Left forelimb (tissue), 1 donor: ENCODE results near the gene RFESD.
"Not testable (repeated sequence)": the region's sequence is repeated elsewhere in the genome, so short reads cannot be mapped to it uniquely, and the experiment has no call there.

Experiments used
- DNase-seq: peaks from one replicate; pipeline ENCODE4 v3.0.0-alpha.2; 2018; ENCODE audit warnings: low spot score

Gene RFESD

DNA sequence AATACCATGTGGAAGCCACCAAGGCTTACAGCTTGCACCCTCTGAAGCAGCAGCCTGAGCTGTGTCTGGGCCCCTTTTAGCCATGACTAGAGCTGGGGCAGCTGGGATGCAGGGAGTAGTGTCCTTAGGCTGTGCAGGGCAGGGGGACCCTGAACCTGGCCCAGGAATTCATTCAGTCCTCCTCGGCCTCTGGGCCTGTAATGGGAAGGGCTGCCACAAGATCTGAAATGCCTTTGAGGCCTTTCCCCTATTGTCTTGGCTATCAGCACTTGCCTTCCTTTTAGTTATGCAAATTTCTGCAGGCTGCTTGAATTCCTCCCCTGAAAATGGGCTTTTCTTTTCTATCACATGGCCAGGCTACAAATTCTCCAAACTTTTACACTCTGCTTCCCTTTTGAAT, 17.6 kb upstream of the RFESD start:
- DNase-seq, result no peak

DNA sequence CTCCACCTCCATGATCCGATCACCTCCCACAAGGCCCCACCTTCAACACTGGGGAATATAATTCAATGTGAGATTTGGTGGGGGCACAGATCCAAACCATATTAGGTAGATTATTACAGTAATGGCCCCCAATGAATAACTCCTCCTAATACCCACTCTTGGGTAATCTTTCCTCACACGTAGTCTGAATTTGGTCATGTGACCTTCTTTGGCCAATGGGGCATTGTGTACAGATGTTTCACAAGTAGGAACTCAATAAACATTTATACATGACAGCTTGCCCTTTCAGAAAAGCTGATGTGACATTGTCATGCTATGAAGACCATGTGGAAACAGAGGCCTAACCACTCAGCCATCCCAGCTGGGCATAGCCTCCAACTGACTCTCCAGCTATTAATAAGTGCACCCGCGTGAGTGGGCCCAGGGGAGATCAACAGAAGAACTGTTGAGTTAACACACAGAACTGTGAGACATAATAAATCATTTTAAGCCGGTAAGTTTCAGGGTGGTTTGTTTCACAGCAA, 16.1 kb upstream of the RFESD start:
- DNase-seq, result no peak

DNA sequence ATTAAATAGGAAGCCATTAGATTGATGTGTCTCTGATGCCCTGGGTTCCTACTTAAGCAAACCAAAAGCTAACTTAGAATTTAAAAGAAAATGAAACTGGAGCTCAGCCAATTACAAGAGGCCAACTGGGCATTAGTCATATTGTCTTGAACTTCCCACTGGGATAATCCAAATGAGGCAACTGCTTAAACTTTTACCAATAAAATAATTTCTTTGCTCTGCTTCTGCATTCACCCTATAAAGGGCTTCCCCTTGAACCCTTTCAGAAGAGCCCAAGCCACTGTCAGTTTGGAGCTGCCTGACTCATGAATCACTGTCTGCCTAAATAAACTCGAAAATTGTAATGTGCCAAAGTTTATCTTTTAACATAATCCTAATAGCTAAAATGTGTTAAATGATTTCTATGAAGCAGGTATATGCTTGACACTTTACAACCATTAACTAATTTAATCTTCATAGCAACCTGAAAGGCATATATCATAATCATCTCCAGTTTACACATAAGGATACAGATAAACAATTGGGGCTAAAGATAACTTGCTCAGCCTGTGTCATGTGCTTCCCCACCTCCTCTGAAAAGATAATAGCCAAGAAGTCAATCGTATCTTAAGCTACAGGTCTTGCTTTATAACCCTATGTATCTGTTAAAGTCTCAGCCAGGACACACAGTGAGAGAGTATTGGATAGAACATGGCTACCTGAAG, 15.2 kb upstream of the RFESD start:
- no peak for DNase-seq

DNA sequence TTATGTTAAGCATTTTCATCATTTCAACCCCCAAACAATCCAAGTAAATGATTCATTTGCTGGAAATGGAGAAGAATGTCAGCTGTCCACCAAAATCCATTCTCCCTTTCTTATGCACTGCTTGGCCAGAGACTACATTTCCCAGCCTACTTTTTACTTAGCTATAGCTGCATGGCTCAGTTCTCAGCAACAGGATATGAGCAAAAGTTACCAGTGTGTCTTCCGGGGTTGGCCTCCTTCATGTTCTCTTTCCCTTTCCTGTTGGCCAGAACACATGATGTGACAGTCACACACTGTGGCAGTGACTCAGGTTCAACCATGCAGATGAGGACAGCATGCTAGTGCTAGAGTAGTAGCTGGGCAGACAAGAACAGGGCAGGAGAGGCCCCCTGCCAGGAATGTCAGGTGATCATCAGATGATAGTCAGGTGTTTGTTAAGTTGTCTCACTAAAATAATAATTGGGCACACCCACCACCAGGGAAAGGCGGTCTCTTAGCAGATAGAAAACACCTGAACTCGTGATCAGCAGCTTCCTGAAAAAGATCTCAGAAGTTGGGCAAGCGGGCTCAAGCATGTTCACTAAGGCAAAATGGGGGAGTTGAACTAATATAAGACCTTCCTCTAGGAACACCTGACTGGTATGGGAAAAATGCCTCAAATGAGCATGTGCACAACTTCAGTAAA, 14.4 kb upstream of the RFESD start:
- no peak for DNase-seq

DNA sequence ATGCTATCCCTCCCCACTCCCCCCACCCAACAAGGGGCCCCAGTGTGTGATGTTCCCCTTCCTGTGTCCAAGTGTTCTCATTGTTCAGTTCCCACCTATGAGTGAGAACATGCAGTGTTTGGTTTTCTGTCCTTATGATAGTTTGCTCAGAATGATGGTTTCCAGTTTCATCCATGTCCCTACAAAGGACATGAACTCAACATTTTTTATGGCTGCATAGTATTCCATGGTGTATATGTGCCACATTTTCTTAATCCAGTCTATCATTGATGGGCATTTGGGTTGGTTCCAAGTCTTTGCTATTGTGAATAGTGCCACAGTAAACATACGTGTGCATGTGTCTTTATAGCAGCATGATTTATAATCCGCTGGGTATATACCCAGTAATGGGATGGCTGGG, 13.6 kb upstream of the RFESD start:
- not testable (repeated sequence) for DNase-seq

DNA sequence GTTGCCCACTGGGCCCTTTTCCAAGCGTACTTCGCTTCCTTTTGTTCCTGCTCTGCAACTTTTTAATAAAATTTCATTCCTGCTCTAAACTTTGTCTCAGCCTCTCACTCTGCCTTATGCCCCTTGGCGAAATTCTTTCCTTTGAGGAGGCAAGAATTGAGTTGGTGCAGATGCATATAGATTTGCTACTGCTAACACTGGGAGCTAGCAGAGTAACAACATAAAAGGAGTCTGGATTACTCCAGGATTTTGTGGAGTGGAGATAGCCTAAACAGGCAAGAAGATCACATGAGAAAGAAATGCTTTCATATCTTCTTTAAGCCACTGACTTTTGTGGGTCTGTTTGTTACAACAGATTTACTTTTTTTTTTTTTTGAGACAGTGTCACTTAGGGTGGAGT, 12.9 kb upstream of the RFESD start:
- DNase-seq, result no peak

DNA sequence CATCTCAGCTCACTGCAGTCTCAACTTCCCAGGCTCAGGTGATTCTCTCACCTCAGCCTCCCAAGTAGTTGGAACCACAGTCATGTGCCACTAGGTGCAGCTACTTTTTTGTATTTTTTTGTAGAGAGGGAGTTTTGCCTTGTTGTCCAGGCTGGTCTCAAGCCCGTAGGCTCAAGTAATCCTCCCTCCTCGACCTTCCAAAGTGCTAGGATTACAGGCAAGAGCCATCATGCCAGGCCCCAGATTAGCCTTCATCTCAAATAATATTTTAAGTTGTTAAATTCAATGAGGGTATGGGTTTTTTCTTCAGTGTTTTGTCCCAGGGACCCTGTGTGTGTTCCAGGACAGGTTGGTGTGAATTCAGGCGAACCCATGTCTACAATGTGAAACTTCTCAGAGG, 12.5 kb upstream of the RFESD start:
- no peak for DNase-seq

DNA sequence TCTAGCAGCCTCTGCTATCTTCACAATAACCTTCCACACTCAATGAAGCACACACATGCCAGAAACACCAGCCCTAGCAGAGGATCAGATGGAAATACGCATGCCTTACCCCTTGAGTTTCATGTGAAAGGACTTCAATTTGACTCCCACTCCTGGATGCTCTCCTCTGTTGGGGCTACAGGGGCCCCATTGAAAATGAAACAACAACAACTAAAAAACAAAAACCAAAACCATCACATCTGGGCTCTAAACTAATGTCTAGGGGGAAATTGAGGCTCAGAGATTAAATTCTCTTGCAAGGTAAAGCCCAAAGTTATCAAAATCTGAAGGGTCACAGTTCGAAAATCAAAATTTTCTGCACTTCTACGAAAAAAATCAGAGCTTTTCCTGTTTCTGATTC, 7.9 kb upstream of the RFESD start:
- no peak for DNase-seq

DNA sequence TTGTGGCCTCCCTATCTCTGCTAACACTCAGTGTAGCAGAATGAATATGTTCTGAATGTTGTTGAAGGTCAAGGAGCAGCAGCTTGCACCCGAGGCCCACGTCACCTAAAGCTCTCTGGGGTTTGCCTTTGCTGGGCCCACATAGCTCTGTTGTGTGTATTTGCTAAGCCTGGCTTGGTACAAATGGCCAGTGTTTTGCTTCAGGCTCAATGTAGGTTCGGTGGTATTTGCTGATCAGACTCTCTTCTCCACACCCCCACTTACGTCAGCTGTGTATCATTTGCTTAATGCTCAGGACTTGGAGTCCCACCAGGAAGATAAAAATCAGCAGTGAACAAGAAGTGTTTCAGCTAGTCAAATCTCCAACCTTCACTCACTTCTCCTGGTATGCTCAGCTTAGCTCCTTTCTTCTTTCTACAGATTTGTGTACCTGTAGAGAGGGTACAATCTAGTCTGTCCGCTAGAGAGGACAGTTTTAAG, 4.8 kb upstream of the RFESD start:
- DNase-seq, result no peak

DNA sequence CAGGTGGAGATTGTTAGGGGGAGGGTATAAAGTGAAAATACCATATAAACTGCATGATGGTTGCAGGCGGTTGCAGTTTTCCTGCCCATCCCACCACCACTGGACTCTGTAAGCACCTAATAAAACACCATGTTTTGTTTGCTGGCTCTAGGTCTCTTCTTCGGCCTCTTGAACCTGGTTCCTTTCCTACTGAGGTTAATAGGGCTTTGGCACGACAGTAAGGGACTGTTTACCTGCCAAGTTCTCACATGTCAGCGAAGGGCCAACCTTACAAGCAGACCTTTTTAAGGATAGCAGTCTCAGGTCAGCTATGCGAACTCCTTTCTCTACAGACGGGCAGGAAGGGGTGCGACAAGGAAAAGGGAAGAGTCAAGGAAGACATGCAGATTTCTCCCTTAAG, 3.4 kb upstream of the RFESD start:
- DNase-seq, result no peak

DNA sequence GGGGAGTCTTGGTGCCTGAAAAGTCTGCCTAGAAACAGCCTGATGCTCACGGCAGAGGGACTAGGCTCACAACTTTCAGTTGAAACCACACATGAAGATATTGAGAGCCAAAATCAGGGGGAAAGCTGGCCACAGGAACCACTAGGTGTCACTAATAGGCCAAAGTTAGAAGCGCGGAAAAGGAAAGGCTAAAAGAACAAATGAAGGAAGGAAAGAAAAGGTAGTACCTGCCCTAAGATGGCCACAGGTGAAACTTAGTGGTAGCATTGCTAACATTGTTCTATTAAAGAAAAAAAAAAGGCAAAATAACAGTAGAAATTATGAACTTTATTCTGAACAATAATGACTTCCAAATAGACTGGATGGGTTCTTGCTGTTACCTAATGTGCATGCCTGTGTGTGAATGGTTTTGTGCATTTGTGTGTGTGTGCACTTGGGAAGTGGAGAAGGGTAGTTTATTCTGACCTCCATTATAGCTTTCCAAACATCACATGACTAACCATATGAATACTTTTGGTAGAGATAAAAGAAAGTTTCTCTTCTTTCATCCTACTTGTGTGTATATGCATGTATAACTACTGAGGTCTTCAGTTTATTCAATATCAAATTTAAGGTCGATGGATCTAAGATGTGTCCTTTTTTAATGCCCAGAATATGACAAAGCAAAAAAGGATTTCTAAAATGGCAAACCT, 2.1 kb upstream of the RFESD start:
- DNase-seq, result no peak

DNA sequence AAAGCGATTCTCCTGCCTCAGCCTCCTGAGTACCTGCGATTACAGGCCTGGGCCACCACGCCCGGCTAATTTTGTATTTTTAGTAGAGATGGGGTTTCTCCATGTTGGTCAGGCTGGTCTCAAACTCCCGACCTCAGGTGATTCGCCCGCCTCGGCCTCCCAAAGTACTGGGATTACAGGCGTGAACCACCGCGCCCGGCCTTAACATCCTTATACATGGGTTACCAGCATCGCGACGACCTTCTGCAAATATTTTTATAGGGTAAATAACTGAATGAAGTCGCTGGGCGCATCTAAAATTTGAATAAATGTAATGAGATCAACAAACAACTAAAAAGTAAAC, 380 bp upstream of the RFESD start:
- DNase-seq, result not testable (repeated sequence)

DNA sequence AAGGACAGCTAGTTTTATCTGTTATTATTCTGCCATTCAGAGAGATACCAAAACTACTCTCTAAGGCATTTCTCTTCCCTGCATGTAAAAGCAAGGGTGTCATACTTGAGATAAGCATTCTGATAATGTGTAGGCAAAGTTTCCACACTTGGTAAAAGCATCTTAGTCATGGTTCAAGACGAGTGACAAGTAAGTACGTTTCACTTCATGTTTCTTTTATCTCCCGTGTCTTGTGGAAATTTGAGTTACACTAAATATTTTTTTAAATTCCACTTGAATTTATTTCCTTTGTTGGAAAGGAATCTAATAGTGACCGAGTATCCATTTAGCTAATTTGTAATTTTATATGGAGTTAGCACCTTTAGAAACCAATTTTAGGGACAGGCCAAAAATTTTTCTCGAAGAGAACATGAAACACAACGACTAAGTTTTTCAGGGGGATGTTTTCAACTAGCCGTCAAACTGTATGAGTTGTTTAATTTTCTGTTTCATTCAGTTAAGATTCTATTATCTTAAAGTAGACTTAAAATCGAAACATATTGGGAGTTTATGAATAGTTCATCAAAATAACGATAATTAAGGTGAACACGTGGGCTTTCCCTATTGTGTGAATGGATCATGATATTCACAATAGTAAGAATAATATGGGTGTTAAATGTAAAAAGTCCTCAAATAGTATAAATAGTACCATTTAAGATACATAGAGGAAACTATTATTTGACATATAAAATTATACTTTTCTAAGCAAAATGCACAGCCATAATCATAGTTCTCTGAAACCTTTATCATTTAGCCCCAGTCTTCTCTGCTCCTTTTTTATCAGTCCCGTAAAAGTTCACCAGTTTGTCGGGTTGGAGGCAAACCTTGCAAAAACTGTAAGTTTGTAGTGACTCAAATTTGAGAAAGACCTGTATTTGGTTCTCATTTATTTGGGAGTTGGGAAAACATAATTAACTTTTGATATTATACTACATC, 1.6 kb downstream of the RFESD start:
- no peak for DNase-seq

DNA sequence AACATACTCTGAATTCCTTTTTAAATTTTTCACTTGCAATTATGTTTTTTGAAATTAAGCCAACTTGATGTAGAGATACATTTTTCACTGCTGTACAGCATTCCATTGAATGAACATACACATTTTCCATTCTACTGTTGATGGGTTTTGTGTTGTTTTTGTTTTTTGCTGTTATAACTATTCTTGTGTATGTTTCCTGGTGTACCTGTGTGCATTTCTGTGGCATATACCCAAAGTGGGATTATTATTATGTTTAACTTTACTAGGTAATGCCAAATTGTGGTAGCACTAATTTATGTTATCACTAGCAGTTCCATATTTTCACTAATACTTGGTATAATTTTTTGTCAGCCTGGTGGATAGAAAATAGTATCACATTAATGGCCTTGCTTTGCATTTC, 2.7 kb downstream of the RFESD start:
- no peak for DNase-seq

DNA sequence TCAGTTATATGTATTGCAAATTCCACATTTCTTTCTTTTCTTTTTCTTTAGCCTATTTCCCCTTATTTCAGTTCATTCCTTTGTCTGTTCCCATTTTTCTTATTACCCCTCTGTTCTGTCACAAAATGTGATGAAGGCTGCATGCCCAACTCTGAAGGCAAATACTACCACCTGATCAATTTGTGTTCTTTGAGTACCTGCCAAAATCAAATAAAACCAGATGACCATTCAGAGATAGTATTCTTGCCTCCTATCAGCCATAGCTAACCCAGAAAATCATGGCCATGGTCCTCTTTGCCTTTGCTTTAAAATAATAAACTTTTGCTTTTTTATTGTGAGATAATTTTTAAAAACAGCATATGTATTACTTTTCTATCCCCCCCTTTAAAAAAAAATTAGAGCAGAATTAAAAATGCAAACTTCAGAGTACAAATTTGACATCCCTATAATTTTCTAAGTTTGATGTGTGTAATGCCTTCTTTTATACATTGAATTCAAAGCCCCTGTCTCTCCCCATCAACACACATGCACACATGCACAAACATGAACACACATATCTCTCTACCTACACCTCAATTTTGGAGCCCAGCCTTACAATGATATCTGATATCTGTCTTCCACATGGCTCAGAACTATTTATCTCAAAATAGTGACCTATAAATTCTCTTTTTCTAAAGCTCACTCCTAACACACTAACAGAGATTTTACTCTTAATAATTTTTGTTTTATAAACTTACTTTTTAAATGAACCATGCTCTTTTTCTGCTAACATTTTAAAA, 3.5 kb downstream of the RFESD start:
- DNase-seq, result no peak

DNA sequence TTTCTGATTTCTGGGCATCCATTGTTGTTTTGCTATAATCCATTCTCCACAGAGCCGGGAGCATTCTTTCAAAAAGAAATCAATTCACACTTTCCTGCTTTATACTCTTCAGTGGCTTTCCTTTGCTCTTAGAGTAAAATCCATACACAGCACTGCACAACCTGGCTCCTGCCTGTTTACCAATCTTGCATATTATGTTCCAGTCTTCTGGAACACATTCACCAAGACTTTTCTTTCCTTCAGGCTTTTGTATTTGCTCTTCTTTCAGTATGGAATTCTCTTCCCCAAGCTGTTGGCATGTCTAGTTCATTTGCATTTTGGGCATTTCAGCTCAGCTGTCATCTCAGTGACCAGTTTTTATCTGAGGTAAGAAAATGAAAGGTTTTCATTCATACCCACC, 6.3 kb downstream of the RFESD start:
- DNase-seq, result no peak

DNA sequence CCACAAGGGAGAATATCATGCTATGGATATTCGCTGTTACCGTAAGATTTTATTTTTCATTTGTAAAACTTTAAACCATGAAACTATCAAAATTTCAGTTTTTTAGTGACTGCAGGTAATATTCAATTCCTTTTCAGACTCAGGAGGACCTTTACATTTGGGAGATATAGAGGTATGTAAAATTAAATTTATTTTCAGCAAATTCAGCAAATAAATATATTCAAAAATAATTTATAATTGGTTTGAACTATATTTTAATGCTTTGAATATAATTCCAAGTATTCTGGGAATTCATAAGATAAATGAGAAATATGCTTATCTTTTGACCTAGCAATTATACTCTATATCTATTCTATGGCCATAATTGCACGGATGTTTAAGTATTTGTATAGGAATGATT, 7.6 kb downstream of the RFESD start:
- DNase-seq, result no peak

DNA sequence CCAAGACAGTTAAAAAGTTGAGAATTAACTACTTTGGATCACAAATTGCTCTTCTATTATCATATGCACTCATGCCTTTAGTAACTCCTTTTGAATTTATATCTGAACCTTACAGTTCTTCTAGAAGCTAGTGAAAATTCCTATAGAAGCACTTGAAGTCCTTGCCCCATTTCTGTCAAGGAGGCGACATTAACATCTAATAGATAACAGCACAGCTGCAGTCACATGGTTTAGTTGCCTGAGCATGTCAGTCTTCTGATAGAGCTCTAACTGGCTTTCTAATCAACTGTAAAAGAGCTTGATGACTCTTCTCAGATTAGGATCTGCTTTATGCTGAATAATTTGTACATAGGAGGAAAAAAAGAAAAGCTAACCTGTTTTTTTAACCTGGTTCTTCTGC, 9.0 kb downstream of the RFESD start:
- no peak for DNase-seq

DNA sequence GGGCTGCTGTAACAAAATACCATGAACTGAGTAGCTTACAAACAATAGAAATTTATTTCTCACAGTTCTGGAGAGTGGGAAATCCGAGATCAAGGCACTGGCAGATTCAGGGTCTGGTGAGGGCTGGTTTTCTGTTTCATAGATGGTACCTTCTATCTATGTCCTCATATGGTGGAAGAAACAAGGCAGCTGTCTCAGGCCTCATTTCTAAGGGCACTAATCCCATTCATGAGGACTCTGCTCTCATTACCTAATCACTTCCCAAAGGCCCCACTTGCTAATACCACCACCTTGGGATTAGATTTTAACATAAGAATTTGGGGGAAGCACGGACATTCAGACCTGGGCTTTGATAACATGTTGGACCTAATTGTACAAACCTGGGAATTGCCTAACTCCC, 13.5 kb downstream of the RFESD start:
- DNase-seq, result no peak

DNA sequence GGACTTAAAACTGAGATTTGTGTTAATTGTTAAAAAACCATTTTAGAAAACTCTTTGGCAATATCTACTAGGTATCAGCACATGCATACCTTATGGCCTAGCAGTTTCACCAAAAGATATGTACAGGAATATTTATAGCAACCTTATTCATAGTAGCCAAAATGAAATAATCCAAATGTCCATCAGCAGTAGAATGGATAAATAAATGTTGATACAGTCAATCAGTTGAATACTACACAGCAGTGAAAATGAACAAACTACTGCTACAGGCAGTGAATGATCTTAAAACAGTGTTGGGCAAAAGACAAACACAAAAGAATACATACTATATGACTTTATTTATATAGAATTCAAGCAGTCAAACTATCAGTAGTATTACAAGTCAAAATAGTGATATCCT, 16.4 kb downstream of the RFESD start:
- no peak for DNase-seq

DNA sequence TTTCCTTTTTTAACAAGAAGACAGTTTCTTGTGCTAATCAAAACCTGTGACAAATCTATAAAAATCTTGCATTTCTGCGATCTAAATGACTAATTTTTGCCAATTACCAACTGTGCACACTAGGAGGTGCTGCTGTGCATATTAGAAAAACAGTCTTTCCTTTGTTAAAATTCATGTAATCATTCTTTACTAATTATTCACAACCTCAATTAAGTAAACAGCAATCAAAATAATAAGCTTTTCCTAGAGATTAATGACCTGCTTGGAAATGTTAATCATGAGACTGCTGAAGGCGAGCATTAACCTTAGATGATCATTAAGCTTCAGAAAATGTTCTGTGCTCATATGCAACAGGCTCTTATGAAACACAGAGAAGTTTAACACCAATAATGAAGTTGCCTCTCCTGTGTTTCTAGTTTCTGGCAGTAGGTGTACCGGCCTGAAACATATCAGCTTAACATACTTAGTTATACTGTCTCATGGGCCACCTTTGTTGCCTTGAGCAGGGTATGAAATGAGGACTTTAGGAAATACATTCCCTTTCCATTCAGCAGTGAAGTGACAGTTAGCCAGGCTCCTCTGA, 17.7 kb downstream of the RFESD start:
- DNase-seq, result no peak
